GM21515 (cell line): Measurements from ENCODE around the gene ZNF283.

ENCODE experiments used
- ATAC-seq: cut with Tn5 transposase; IDR thresholded peaks from one replicate; pipeline ENCODE4 v1.9.1; 2021; ENCODE audit not compliant: unreplicated experiment

Gene ZNF283

GRCh38 chr19:43826787-43827754 lies at the start of gene ZNF283:
ZNF283 (plus strand) TSS chr19:43827321; CDS start chr19:43833505, 6,184 bp downstream.
- ATAC-seq = peak; percentile 79

GRCh38 chr19:43778651-43779050 lies 48.5 kb upstream of the ZNF283 start:
- no peak for ATAC-seq

DNA sequence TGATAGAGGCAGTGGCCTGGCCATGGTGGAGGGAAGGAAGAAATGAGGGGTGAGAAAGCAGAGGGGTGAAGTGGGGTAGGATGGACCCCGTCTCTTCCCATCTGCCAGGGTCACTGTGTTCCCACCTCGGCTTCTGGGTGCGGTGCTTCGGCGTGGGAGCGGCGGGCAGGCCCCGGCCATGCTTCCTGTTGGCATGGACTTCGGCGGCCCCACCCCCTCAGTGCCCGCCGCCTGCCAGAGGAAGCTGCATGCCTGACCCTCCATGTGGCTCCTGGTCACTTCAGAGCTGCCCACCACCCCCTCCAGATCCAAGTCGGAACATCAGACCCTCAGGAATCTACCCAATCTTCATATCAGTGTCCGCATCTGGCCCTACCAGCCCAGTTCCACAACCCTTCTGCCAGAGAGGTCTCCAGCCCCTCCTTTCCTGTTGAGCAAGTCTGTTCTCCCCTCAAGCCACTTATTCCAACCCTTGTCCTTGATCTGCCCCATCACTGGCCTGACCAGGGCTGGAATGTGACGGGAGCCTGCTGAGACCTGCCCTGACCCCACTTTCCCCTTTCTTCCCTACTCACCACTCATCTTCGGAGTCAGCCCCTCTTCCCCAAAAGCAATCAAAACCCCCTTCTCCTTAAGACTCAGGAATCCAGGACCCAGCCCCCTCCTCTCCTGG lies 47.8 kb upstream of the ZNF283 start:
- no peak for ATAC-seq

GRCh38 chr19:43779820-43780219 lies 47.3 kb upstream of the ZNF283 start:
- ATAC-seq = no peak

GRCh38 chr19:43780706-43781525 lies 46.2 kb upstream of the ZNF283 start, which contains the start of gene KCNN4:
KCNN4 (minus strand) TSS chr19:43780973; CDS start chr19:43780861, 112 bp downstream.
- no peak for ATAC-seq

DNA sequence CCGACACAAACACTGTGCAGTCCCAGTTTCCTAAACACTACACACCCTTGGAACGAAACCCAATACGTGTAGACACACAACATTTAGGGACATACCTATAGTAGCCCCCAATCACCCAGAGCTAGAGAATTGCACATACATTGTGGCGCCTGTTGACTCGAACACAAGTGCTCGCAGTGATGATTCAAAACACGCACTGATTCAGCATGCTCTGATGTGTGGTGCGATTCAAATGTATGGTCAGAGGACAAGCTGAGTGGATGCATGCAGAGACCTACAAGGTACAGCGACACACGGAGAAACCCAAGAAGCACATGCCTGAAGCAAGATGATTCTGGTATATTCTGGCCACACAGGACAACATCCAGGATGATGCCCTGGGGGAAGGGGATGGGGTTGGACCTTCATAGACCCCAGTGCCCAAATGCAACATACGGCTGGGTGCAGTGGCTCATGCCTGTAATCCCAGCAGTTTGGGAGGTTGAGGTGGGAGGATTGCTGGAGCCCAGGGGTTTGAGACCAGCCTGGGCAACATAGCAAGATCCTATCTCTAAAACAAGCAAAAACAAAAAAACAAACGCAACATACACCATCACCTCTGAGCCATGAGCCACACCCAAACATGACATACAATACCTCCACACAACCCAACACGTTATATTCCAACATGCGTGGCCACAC lies 45.4 kb upstream of the ZNF283 start:
- no peak for ATAC-seq

- ATAC-seq = no peak
Measured at GRCh38 chr19:43782311-43782660, 44.8 kb upstream of the ZNF283 start.

DNA sequence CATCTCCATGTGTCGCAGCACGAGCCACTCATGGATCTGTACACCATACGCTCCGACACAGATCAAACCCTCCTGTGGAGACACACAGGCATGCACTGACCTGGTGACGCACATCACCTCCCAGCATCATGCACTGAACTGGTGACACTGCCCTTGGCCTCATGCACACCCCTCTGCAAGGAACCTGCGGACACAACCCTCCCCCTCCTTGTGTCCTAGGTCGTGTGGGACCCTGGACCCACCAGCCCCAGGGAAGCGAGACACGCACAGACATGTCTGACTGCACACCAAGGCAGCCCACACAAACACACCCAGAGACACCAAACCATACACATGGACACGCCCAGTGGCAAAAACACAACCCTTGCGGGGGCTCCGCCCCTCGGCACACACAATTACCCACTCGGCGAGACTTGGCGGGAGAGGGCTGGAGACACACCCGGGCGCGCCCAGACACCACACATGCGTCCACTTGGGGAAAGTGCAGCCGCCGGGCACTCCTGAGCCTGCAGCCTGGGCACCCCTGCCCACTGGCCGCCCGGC lies 44.4 kb upstream of the ZNF283 start:
- ATAC-seq = no peak

- ATAC-seq = no peak
Measured at GRCh38 chr19:43783636-43784035, 43.5 kb upstream of the ZNF283 start.

- ATAC-seq = no peak
Measured at GRCh38 chr19:43784241-43784980, 42.7 kb upstream of the ZNF283 start.

DNA sequence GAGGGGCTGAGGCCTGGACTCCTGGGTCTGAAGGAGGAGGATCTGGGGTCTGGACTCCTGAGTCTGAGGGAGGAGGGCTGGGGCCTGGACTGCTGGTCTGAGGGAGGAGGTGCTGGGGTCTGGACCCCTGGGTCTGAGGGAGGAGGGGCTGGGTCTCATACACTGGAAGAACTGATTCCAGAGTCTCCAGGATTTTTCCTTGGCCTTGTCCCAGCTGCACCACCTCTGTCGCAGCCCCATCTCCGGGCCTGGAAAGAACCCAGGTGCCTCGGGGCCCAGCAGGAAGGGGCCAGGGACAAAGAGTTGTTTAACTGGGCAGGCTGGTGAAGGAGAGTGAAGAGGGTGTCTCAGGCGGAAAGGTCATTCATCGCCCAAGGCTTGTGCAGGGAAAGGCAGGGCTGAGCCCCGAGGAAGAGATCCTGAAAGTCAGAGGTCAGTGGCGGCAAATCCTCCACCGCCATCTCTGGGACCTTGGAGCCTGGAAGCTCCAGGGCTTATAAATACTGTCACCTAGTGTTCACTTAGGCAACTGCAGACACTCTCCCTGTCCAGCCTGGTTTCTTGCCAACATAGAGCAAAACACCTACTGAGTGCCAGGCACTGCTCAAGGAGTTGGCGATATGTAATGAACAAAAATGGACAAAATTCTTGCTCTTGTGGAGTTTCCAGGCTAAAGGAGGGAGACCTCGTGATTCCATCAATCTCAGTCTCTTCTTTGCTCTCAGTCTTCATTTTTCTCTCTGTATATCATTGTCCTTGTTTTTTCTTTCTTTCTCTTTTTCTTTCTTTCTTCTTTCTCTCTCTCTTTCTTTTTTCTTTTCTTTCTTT lies 41.9 kb upstream of the ZNF283 start:
- ATAC-seq = no peak

- no peak for ATAC-seq
Measured at GRCh38 chr19:43786665-43787064, 40.5 kb upstream of the ZNF283 start.

- no peak for ATAC-seq
Measured at GRCh38 chr19:43789029-43789428, 38.1 kb upstream of the ZNF283 start.

DNA sequence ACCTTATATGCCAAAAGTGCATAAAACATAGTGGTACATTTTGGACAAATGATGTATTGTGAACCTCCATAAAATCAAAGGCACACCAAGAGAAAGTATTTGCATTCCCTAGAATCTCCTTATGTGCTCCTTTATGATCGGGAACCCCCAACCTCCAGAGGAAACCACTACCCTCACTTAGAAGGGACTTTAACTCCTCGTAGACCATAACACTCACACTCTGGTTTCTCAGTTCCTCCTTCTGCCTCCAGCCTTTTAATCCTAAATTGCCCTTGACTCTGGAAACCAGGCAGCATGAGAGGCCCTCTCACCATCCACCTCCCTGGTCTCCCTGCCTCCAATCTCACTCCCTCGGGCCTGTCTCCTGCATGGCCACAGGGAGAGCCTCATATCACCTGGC lies 36.5 kb upstream of the ZNF283 start:
- no peak for ATAC-seq

GRCh38 chr19:43797118-43797517 lies 30.0 kb upstream of the ZNF283 start:
- no peak for ATAC-seq

- ATAC-seq = no peak
Measured at GRCh38 chr19:43797556-43797955, 29.6 kb upstream of the ZNF283 start.

GRCh38 chr19:43798026-43798545 lies 29.0 kb upstream of the ZNF283 start:
- ATAC-seq = no peak

GRCh38 chr19:43798546-43799409 lies 28.3 kb upstream of the ZNF283 start:
- ATAC-seq = no peak
